Activated naive CD4-positive, alpha-beta T cell (primary cell): Measurements from ENCODE around the gene RTP4.

Experiments used
- DNase-seq, 4 experiments: peaks; one replicate each; lab custom pipeline; 2025; lab: John Stamatoyannopoulos, UW

RTP4 gene

DNA sequence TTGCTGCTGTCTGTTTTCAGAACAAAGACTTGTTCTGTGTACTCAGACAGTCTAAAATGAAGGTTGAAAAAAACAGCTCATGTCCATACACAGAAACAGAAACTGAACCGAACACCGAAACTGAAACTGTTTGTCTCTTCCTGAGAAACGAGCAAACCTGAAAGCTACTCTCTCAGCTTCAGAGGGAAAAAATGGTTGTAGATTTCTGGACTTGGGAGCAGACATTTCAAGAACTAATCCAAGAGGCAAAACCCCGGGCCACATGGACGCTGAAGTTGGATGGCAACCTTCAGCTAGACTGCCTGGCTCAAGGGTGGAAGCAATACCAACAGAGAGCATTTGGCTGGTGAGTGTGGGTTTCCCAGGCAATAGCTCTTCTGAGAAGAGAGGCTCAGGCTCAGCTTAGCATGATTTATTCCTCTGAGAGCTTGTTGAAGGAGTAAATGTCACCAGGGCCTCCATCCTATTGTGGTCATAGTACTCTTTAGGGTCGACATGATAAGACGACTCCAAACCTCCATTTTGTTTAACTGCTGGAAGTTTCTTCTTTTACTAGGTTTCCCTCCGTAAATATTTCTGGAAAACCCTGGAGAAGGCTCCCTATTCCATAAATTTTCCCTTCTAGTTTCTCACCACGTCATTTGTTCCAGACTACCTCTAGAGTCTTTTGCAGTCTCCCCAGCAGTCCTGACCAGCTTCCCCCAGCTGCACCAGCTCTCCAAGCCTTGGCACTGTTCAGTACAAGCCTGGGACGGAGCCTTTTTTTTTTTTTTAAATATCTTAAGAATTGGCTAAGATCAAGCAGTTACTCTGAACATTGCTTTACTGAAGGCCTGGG is at the start of gene RTP4:
Gene RTP4, plus strand, starts transcription at position 135 of the 838 bp plus-strand sequence. Its CDS starts 57 bp downstream, at position 192.
- DNase-seq = peak in 2 of 4 experiments; percentile 9 to 12

- peak in 2 of 4 experiments; percentile 2 to 24 for DNase-seq
These were observed 49.2 kb upstream of the RTP4 start for GRCh38 chr3:187318819-187319616.

- DNase-seq = peak in 2 of 4 experiments; percentile 5 to 14
These were observed 48.4 kb upstream of the RTP4 start for GRCh38 chr3:187319699-187320302.

- no peak for DNase-seq
These were observed 46.4 kb upstream of the RTP4 start for GRCh38 chr3:187321766-187322165.

DNA sequence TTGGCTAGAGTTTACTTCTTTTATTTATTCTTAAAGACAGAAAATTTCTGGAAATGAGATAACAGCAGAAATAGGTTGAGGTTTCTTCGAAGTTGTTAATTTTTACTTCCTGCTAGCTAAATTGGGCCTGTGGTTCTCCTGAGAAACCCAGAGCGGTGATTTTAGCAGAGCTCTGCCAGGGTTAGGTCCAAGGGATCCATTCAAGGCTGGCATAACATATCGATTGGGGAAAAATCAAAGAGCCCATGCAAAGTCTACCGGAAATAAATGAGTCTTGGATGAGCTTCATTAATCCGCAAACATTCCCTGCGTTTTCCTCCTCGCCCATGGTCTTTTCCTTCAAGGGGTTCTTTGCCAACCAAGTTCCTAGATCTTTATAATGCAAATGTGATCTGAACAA is 45.9 kb upstream of the RTP4 start:
- DNase-seq = no peak

DNA sequence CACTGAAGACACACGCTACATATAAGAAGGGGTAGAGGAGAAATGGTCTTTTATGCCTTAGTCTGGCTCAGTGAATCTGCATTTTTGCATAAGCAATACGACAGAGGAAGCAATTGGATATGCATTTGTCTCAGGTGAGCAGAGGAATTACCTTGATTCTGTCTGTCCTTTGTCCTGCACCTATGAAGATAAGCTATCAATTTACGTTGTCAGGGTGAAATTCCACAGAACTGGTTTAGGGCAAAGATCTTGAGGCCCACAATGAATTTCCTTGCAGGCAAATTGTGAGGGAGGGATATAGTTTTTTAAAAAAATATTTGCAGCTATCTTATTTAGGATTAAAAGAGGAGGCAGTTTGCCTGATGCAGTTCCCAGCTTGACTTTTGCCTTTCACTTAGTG is 45.1 kb upstream of the RTP4 start:
- DNase-seq = no peak

GRCh38 chr3:187325632-187326031 is 42.6 kb upstream of the RTP4 start:
- DNase-seq = no peak

DNA sequence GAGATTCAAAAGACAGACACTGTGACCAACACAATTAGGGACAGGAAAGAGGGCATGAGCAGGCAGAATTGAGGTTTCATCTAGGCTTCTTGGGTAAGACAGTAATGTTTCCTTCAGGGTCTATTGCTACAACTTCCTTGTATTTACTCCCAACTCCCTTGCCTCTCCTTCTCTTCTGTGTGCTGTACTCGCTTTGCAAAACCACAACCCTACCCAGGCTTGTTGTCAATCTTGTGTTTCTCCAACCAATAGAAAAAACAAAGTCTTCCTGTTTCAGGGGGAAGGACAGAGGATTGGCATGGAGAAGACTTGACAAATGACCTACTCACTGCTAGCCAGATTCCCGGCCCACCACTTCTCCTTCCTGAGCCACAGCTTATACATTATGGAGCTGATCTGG is 40.3 kb upstream of the RTP4 start:
- DNase-seq = no peak

DNA sequence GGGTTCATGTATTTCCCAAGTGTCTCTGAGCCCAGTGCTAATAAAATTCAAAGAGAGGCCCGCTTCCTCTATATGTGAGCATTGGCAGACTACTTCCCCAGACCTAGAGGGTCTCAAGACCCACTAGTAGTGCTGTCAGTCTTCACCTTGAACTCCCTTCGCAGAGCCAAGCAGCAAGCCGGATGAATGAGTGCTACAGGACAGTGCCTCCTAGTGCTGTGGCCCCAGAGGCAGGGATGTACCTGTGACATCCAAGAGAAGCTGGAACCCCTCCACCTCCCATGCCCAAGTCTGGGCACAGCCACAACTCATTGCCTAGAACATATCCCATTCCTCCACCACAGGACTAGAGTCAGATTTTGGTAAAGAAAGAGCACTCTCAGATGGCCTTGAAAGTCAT is 39.5 kb upstream of the RTP4 start:
- no peak for DNase-seq

DNA sequence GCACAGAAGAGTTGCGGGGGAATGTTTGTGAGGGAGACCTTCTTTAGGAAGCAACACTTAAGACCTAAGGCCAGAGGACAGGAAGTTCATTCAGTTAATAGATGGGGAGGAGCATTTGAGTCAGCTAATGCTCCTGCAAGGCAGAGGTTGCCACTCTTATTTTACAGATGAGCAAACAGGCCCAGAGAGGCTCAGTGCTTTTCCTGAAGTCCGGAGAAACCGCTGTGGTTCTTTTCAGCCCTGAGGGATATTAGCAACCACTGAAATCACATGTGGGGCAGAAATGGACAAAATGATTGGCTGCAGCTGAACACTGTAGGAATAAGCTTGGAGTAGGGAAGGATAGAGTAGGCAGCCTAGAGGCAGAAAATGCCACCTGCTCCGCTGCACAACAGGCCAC is 33.3 kb upstream of the RTP4 start:
- DNase-seq = no peak

DNA sequence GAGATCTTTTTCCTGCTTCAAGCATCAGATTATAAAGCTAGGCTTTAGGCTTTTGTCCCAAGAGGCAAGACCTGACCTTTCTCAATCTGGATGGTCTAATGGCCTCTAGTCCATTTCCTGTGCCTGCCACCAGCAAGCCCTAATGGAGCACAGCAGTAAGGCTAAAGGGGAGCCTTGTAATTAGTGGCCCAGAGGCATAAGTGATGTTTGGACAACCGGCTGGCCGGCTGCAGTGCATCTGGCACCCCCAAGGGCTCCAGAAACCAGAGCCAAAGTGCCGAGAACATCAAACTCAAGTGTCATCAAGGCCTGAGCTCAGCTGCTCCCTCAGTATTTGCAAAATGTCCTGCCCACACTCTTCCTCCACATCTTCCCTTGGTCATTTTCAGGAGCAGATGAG is 31.9 kb upstream of the RTP4 start:
- no peak for DNase-seq

DNA sequence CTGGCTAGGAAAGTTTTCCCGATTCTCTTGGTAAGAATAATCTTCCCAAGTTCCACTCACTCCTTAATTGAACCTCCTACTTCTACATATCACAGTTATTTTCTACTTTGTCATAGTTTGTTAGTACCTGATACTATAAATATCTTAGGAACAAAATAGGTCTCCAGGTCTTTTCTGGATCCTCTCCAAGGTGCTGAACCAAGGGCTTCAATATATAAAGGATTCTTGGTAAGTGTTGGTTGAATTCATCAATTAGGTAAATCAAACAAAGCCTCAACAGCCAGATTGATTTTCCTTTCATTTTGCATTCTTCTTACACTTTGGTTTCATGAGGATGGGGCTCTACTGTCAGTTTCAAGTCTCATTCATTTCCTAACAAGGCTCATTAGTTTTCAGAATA is 27.6 kb upstream of the RTP4 start:
- DNase-seq = no peak

- no peak for DNase-seq
These were observed 25.9 kb upstream of the RTP4 start for GRCh38 chr3:187342255-187342654.

- no peak for DNase-seq
These were observed 24.5 kb upstream of the RTP4 start for GRCh38 chr3:187343670-187344069.

GRCh38 chr3:187352581-187353575 is 15.3 kb upstream of the RTP4 start:
- DNase-seq = no peak

GRCh38 chr3:187358068-187358467 is 10.1 kb upstream of the RTP4 start:
- no peak for DNase-seq

DNA sequence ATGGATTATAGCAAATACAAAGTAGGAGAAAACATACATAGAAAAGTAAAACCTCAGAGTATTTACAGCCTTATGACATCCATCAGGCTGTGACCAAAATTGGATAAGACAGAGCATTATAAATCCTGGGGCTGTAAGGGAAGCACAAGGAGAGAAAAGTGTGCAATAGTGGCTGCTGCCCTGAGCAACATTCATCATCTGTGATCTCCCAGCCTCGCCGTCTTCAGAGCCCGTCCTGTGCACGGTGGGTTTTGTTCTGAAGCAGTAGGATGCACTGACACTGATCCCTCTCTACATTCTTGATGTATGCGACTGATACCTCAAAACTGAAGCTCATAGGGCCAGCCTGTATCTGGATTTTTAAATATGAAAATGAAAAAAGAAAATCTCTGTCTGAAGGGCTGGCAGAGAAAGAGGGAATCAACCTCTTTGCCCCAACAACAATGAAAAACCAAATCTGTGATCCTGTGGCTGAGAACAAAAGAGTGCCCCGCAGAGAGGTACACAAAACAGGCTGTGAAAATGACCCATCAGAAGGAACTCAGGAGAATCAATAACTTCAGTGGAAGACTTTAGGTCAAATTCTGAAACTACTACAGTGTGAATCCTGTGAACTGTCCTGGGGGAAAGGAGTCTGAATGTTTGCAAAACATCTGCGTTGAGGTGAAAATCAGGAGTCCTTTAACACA is 8.2 kb upstream of the RTP4 start:
- no peak for DNase-seq

GRCh38 chr3:187360596-187360995 is 7.6 kb upstream of the RTP4 start:
- DNase-seq = no peak

- no peak for DNase-seq
These were observed 6.3 kb upstream of the RTP4 start for GRCh38 chr3:187361835-187362234.

GRCh38 chr3:187367561-187368103 is 553 bp upstream of the RTP4 start:
- peak in 1 of 4 experiments; percentile 4 for DNase-seq

DNA sequence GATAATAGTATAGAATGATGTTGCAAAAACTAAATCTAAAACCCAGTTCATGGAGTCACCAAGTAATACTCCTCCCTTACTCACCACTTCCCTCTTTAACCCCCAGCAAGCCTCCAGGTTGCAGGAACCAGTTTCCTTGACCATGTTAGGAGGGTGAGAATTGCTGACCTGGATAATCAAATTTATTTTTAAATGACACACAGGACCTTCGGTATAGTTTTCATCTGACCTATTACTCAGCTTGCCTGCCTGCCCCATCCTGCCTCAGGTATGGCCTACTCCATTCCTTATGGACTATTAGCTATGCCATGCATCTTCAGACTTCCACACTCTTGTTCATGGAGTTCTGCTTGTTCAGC is 883 bp downstream of the RTP4 start:
- DNase-seq = no peak
